GM12878 (cell line): ENCODE results near the gene ITFG1.

Experiments used
- ATF7 ChIP-seq: fragments of 450-650 bp; IDR thresholded peaks from 2 replicates; pipeline ENCODE4 v1.6.1; 2016; ENCODE audit warnings: low read depth, mild to moderate bottlenecking
- FOXM1 ChIP-seq: IDR thresholded peaks from 2 replicates; pipeline ENCODE4 v1.6.1; 2012; ENCODE audit warnings: low read depth, mild to moderate bottlenecking, inconsistent platforms, low read length, moderate library complexity
- SMC3 ChIP-seq: IDR thresholded peaks from 2 replicates; pipeline ENCODE4 v1.6.1; 2011; ENCODE audit warnings: low read length, improper control_type of control experiment, borderline replicate concordance
- TF ChIP-seq, protein P1 (sequence below), 3 experiments: IDR thresholded peaks in 2 of 3; conservative IDR thresholded peaks in 1 of 3; 2 replicates each; pipeline ENCODE4 v1.5.1; 2011; ENCODE audit warnings: low read depth in 3 of 3, low read length in 3 of 3, mild to moderate bottlenecking in 3 of 3, control low read depth in 2 of 3, moderate library complexity in 2 of 3, inconsistent platforms in 1 of 3, mixed read lengths in 1 of 3; ENCODE audit not compliant: control insufficient read depth in 2 of 3, insufficient read depth in 1 of 3; ENCODE audit errors: extremely low read depth in 1 of 3

DNA sequence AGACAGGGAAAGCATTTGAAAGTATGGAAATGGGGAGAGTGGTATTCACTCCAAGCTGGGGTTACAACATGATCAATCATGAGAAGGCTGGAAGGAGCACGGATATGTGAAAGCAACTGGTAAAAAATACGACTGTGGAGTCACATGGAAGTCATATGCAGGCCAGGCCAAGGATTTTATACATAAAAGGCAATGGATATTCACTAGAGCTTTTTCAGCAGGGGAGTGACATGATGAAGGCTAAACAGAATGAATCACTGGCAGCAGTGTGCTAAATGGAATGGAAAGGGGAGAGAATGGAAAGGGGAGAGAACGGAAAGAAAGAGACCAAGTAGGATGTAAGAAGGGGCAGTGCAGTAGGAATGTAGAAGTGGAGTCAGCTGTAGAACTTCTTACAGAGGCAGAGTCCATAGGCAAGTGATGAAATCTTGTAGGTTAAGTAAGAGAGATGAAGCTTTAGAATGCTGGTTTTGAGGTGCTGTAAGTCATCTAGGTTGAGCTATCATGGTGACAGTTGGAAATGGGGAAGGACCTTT is 304.1 kb downstream of the ITFG1 start:
- TF ChIP-seq SMC3 (no peak), ATF7 (no peak), FOXM1 (no peak)
- TF ChIP-seq, protein P1, sequence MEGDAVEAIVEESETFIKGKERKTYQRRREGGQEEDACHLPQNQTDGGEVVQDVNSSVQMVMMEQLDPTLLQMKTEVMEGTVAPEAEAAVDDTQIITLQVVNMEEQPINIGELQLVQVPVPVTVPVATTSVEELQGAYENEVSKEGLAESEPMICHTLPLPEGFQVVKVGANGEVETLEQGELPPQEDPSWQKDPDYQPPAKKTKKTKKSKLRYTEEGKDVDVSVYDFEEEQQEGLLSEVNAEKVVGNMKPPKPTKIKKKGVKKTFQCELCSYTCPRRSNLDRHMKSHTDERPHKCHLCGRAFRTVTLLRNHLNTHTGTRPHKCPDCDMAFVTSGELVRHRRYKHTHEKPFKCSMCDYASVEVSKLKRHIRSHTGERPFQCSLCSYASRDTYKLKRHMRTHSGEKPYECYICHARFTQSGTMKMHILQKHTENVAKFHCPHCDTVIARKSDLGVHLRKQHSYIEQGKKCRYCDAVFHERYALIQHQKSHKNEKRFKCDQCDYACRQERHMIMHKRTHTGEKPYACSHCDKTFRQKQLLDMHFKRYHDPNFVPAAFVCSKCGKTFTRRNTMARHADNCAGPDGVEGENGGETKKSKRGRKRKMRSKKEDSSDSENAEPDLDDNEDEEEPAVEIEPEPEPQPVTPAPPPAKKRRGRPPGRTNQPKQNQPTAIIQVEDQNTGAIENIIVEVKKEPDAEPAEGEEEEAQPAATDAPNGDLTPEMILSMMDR (IDR thresholded peaks at IDR 0.05 in 2 of 3, conservative IDR thresholded peaks at IDR 0.05 in 1 of 3; ENCODE audit: control insufficient read depth in 2 of 3, extremely low read depth in 1 of 3, insufficient read depth in 1 of 3, low read depth in 3 of 3, low read length in 3 of 3) = no peak
